ENCODE measurements around the gene PAQR5. TPM values are rescaled to one million over a fixed set of nuclear protein-coding genes. Genes with fewer than 3 reads are reported as not detected.

Gene PAQR5
- total RNA-seq, 1 donor = 1.3 TPM

DNA sequence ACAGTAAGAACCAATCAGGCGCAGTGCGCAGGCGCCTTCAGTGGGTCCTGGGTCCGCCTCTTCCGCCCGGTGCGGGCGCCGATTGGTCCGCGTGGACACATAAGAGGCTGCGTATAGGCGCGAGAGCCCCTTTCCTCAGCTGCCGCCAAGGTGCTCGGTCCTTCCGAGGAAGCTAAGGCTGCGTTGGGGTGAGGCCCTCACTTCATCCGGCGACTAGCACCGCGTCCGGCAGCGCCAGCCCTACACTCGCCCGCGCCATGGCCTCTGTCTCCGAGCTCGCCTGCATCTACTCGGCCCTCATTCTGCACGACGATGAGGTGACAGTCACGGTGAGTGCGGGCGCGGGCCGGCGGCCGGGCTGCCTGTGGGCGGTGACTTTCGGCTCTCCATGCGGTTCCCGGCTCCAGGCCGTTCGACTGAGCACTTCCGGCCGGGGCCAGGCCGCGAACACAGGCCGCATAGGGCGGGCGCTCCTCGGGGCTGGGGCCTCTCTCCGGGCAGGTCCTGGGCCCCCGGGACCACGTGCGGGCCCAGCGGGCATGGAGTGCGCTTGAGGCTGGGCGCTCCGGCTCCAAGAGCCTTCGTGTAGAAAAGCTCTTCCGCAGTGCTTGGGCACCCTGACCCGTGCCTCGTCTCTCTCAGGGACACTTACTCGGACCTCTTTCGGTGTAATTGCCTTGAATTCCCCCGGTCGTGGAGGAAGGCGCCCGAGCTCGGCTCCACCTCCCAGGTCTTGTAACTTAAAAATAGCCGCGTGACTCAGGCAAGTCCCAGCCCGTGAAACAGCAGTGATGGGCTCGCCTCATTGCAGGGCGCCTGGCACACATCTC is 154.2 kb downstream of the PAQR5 start, which contains the start of gene RPLP1:
Gene RPLP1, plus strand, starts transcription at position 127 of the 830 bp plus-strand sequence. Its CDS starts 131 bp downstream, at position 258.
- H3K4me3 ChIP-seq (ENCODE audit: low read depth, low read length) = peak within 1 kb of the TSS; percentile 76
- no peak for TF ChIP-seq CTCF (IDR thresholded peaks at IDR 0.05; ENCODE audit: insufficient read depth, low read depth, low read length)
- peak; percentile 96 for DNase-seq (ENCODE audit: low read depth)

- peak overlapping the region; percentile 76 for H3K4me3 ChIP-seq (ENCODE audit: low read depth, low read length)
- DNase-seq (ENCODE audit: low read depth) = no peak
- TF ChIP-seq CTCF (IDR thresholded peaks at IDR 0.05; ENCODE audit: insufficient read depth, low read depth, low read length) = no peak
Measured at GRCh38 chr15:69454953-69455352, 156.2 kb downstream of the PAQR5 start.

- DNase-seq (ENCODE audit: low read depth) = no peak
- no peak for TF ChIP-seq CTCF (IDR thresholded peaks at IDR 0.05; ENCODE audit: insufficient read depth, low read depth, low read length)
- no peak overlapping the region for H3K4me3 ChIP-seq (ENCODE audit: low read depth, low read length)
Measured at GRCh38 chr15:69456208-69457166, 157.8 kb downstream of the PAQR5 start.

Other genes starting within 250 kb of the PAQR5 start
- 17.7 and 21.6 TPM in 2 replicates for gene GLCE, start 138.3 kb upstream of the PAQR5 start, total RNA-seq
- gene KIF23, start 115.4 kb downstream of the PAQR5 start, total RNA-seq = 34.5 and 60.5 TPM in 2 replicates
- 73.8 and 79.6 TPM in 2 replicates for gene RPLP1, start 153.9 kb downstream of the PAQR5 start, total RNA-seq